Skin of body (tissue), 3 donors: Measurements from ENCODE around the gene DDIT3. TPM values are rescaled to one million over a fixed set of nuclear protein-coding genes. Genes with fewer than 3 reads are reported as not detected.

ENCODE experiments used
- DNase-seq: peaks from one replicate; lab custom pipeline; 2025; lab: John Stamatoyannopoulos, UW
- small RNA-seq: library from RNA; depleted of rRNA; stranded (forward); fragments of <200 nt; gene quantifications from one replicate; pipeline ENCODE3, GENCODE V24; 2014; ENCODE audit warnings: low replicate concordance
- total RNA-seq: library from RNA; depleted of rRNA; stranded (reverse); fragments of >200 nt; gene quantifications from one replicate; pipeline ENCODE4 v1.2.3, GENCODE V29; 2014

DDIT3 gene
- total RNA-seq, 1 donor from 2014 or later: 38.4 TPM

- no peak for DNase-seq
Observed at GRCh38 chr12:57469296-57470164, 50.8 kb downstream of the DDIT3 start.

DNA sequence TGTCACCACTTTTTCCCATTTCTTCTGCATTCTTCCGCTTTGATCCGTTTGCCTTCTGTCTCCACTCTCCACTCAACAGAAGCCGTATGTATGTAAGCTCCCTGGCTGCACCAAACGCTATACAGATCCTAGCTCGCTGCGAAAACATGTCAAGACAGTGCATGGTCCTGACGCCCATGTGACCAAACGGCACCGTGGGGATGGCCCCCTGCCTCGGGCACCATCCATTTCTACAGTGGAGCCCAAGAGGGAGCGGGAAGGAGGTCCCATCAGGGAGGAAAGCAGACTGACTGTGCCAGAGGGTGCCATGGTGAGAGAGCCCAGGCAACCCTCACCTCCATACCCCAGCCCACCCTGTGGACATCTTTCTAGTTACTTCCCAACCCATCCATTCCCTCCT is 52.4 kb downstream of the DDIT3 start:
- DNase-seq: no peak

- no peak for DNase-seq
Observed at GRCh38 chr12:57467212-57467874, 53.0 kb downstream of the DDIT3 start.

Small RNA genes within 50 kb of the gene (small RNA-seq; reads per million reads assigned to genes)
- gene MIR616: not detected

Other genes with a start within 250 kb of the DDIT3 start
- gene R3HDM2, start 89.5 kb downstream of the DDIT3 start, total RNA-seq: 32.9 TPM
- not detected for gene INHBC, start 85.7 kb downstream of the DDIT3 start, total RNA-seq
- gene INHBE, start 65.2 kb downstream of the DDIT3 start, total RNA-seq: 0.10 TPM
- gene GLI1, start 60.7 kb downstream of the DDIT3 start, total RNA-seq: 7.2 TPM
- 5.0 TPM for gene ARHGAP9, start 40.6 kb downstream of the DDIT3 start, total RNA-seq
- 51.8 TPM for gene MARS1, start 32.4 kb downstream of the DDIT3 start, total RNA-seq
- 13.0 TPM for gene MBD6, start 2.3 kb upstream of the DDIT3 start, total RNA-seq
- 62.0 TPM for gene DCTN2, start 26.7 kb upstream of the DDIT3 start, total RNA-seq
- gene KIF5A, start 29.5 kb upstream of the DDIT3 start, total RNA-seq: 0.39 TPM
- 11.0 TPM for gene PIP4K2C, start 70.7 kb upstream of the DDIT3 start, total RNA-seq
- 16.6 TPM for gene DTX3, start 84.3 kb upstream of the DDIT3 start, total RNA-seq
- 32.5 TPM for gene ARHGEF25, start 90.9 kb upstream of the DDIT3 start, total RNA-seq
- 1.7 TPM for gene B4GALNT1, start 112.7 kb upstream of the DDIT3 start, total RNA-seq
- gene OS9, start 173.6 kb upstream of the DDIT3 start, total RNA-seq: 135 TPM
- gene AGAP2, start 218.2 kb upstream of the DDIT3 start, total RNA-seq: 1.1 TPM
- gene TSPAN31, start 224.5 kb upstream of the DDIT3 start, total RNA-seq: 44.0 TPM
- 69.6 TPM for gene CDK4, start 231.8 kb upstream of the DDIT3 start, total RNA-seq
- 5.9 TPM for gene MARCHF9, start 234.6 kb upstream of the DDIT3 start, total RNA-seq
- gene CYP27B1, start 246.6 kb upstream of the DDIT3 start, total RNA-seq: 0.79 TPM